ENCODE measurements around the gene NUDCD2.

NUDCD2 gene

GRCh38 chr5:163502521-163502920 is 42.6 kb upstream of the NUDCD2 start:
- Histone ChIP-seq H2AFZ (ENCODE audit: low read length) (peak overlapping the region; percentile 89), H3K36me3 (ENCODE audit: insufficient read depth, low read length) (no peaks in the 10 kb centered on the region), H3F3A (ENCODE audit: insufficient read depth, low read length) (no peaks in the 10 kb centered on the region), H3K9ac (ENCODE audit: low read length) (no peak overlapping the region; the same call in 1 of the 2 replicates), H3K79me2 (ENCODE audit: insufficient read depth, low read length) (peaks cover 17% of the 10 kb centered on the region), H3K27ac (ENCODE audit: low read depth, low read length, poor library complexity, severe bottlenecking) (no peak overlapping the region), H3K4me3 (ENCODE audit: low read depth, low read length, poor library complexity, severe bottlenecking) (no peak overlapping the region), H3K4me2 (ENCODE audit: low read length) (peak overlapping the region; percentile 85; the same call in 1 of the 2 replicates), H4K20me1 (ENCODE audit: insufficient read depth, low read length) (no peaks in the 10 kb centered on the region), H3K27me3 (ENCODE audit: insufficient read depth, low read length) (no peaks in the 10 kb centered on the region), H3K9me2 (ENCODE audit: low read depth, low read length) (no peaks in the 10 kb centered on the region), H3K9me3 (ENCODE audit: low read length) (no peaks in the 10 kb centered on the region), H3K4me1 (ENCODE audit: insufficient read depth, low read length, severe bottlenecking) (peaks cover 38% of the 10 kb centered on the region)
- TF ChIP-seq CTCF (IDR thresholded peaks at IDR 0.05; ENCODE audit: low read length), result no peak
- no peak for TF ChIP-seq EZH2 (IDR thresholded peaks at IDR 0.05; ENCODE audit: borderline replicate concordance, low read length)

- Histone ChIP-seq H3F3A (ENCODE audit: insufficient read depth, low read length) (no peaks in the 10 kb centered on the region), H4K20me1 (ENCODE audit: insufficient read depth, low read length) (no peaks in the 10 kb centered on the region), H3K4me1 (ENCODE audit: insufficient read depth, low read length, severe bottlenecking) (peaks cover 14% of the 10 kb centered on the region), H3K27ac (ENCODE audit: low read depth, low read length, poor library complexity, severe bottlenecking) (no peak overlapping the region), H3K4me2 (ENCODE audit: low read length) (no peak overlapping the region), H3K9me3 (ENCODE audit: low read length) (no peaks in the 10 kb centered on the region), H3K9ac (ENCODE audit: low read length) (no peak overlapping the region), H2AFZ (ENCODE audit: low read length) (no peak overlapping the region), H3K36me3 (ENCODE audit: insufficient read depth, low read length) (no peaks in the 10 kb centered on the region), H3K9me2 (ENCODE audit: low read depth, low read length) (no peaks in the 10 kb centered on the region), H3K79me2 (ENCODE audit: insufficient read depth, low read length) (no peaks in the 10 kb centered on the region), H3K27me3 (ENCODE audit: insufficient read depth, low read length) (no peaks in the 10 kb centered on the region), H3K4me3 (ENCODE audit: low read depth, low read length, poor library complexity, severe bottlenecking) (no peak overlapping the region)
- TF ChIP-seq EZH2 (IDR thresholded peaks at IDR 0.05; ENCODE audit: borderline replicate concordance, low read length) (no peak), CTCF (IDR thresholded peaks at IDR 0.05; ENCODE audit: low read length) (no peak)
Measured at GRCh38 chr5:163498886-163499285, 39.0 kb upstream of the NUDCD2 start.

- Histone ChIP-seq H3K27me3 (ENCODE audit: insufficient read depth, low read length) (no peaks in the 10 kb centered on the region), H3K36me3 (ENCODE audit: insufficient read depth, low read length) (peaks cover 12% of the 10 kb centered on the region), H3K79me2 (ENCODE audit: insufficient read depth, low read length) (no peaks in the 10 kb centered on the region), H3K4me3 (ENCODE audit: low read depth, low read length, poor library complexity, severe bottlenecking) (no peak overlapping the region), H2AFZ (ENCODE audit: low read length) (no peak overlapping the region), H3F3A (ENCODE audit: insufficient read depth, low read length) (no peaks in the 10 kb centered on the region), H3K4me1 (ENCODE audit: insufficient read depth, low read length, severe bottlenecking) (no peaks in the 10 kb centered on the region), H3K9ac (ENCODE audit: low read length) (no peak overlapping the region), H3K27ac (ENCODE audit: low read depth, low read length, poor library complexity, severe bottlenecking) (no peak overlapping the region), H3K9me2 (ENCODE audit: low read depth, low read length) (no peaks in the 10 kb centered on the region), H4K20me1 (ENCODE audit: insufficient read depth, low read length) (no peaks in the 10 kb centered on the region), H3K9me3 (ENCODE audit: low read length) (no peaks in the 10 kb centered on the region), H3K4me2 (ENCODE audit: low read length) (no peak overlapping the region)
- TF ChIP-seq CTCF (IDR thresholded peaks at IDR 0.05; ENCODE audit: low read length) (no peak), EZH2 (IDR thresholded peaks at IDR 0.05; ENCODE audit: borderline replicate concordance, low read length) (no peak)
Measured at GRCh38 chr5:163497315-163497714, 37.4 kb upstream of the NUDCD2 start.
